ENCODE measurements around the gene WDR48. TPM values are rescaled to one million over a fixed set of nuclear protein-coding genes. Genes with fewer than 3 reads are reported as not detected.

WDR48 gene
- total and polyA plus RNA-seq, 4 experiments from 2014 or later = 32.6 to 69.8 (median 53.7) TPM

- ChIA-PET CTCF (ENCODE audit: partially characterized antibody) (interaction anchor here (1.0 to 14.8 kb wide), 4 partner anchors 16 to 190 kb away, joined by 3 to 170 read pairs (median 4); no protein-coding TSS in a partner anchor), POLR2A (ENCODE audit: partially characterized antibody) (no interaction called here)
- no peak overlapping the region for H3K27ac ChIP-seq (ENCODE audit: low read depth, low read length)
- no peak overlapping the region for H3K4me3 ChIP-seq (ENCODE audit: low read length in 2 of 2)
- Mint-ChIP-seq H3K27me3 (no peaks in the 10 kb centered on the region), H3K4me3 (no peak overlapping the region), H3K36me3 (peaks cover 12 to 55% of the 10 kb centered on the region in 2 donors), H3K9me3 (no peaks in the 10 kb centered on the region), H3K4me1 (peaks cover 11 to 44% (median 26%) of the 10 kb centered on the region in 4 donors), H3K27ac (peak overlapping the region in 4 of 7 donors; percentile 17 to 75 (median 45))
- H3K36me3 ChIP-seq (ENCODE audit: insufficient read depth, low read length) = peaks cover 56% of the 10 kb centered on the region
- intact Hi-C loops (cut with micrococcal nuclease) = no loop called here
- H3K4me1 ChIP-seq (ENCODE audit: insufficient read depth, low read length) = peaks cover 11% of the 10 kb centered on the region
- H3K9me3 ChIP-seq (ENCODE audit: control insufficient read depth in 1 of 2, low read length in 2 of 2) = no peaks in the 10 kb centered on the region
- no peaks in the 10 kb centered on the region for H3K27me3 ChIP-seq (ENCODE audit: insufficient read depth, low read length)
- DNase-seq = no peak
Measured at GRCh38 chr3:39099738-39100499, 48.1 kb downstream of the WDR48 start.

GRCh38 chr3:39100500-39100886 is 48.7 kb downstream of the WDR48 start:
- Histone ChIP-seq H3K27me3 (ENCODE audit: insufficient read depth, low read length) (no peaks in the 10 kb centered on the region), H3K27ac (ENCODE audit: low read depth, low read length) (no peak overlapping the region), H3K4me3 (ENCODE audit: low read length in 2 of 2) (no peak overlapping the region), H3K9me3 (ENCODE audit: control insufficient read depth in 1 of 2, low read length in 2 of 2) (no peaks in the 10 kb centered on the region), H3K36me3 (ENCODE audit: insufficient read depth, low read length) (peaks cover 51% of the 10 kb centered on the region), H3K4me1 (ENCODE audit: insufficient read depth, low read length) (peaks cover 17% of the 10 kb centered on the region)
- DNase-seq = no peak
- intact Hi-C loops (cut with micrococcal nuclease) = no loop called here
- Mint-ChIP-seq H3K4me1 (peaks cover 16 to 50% (median 32%) of the 10 kb centered on the region in 4 donors), H3K4me3 (no peak overlapping the region), H3K27ac (peak overlapping the region in 1 of 7 donors; percentile 75), H3K36me3 (peaks cover 6 to 49% of the 10 kb centered on the region in 2 donors), H3K27me3 (no peaks in the 10 kb centered on the region), H3K9me3 (no peaks in the 10 kb centered on the region)
- ChIA-PET POLR2A (ENCODE audit: partially characterized antibody) (no interaction called here), CTCF (ENCODE audit: partially characterized antibody) (interaction anchor here (0.9 to 14.8 kb wide), 6 partner anchors 9 to 189 kb away, joined by 3 to 170 read pairs (median 4); no protein-coding TSS in a partner anchor)

- Histone ChIP-seq H3K4me3 (ENCODE audit: low read length in 2 of 2) (no peak overlapping the region), H3K9me3 (ENCODE audit: control insufficient read depth in 1 of 2, low read length in 2 of 2) (no peaks in the 10 kb centered on the region), H3K4me1 (ENCODE audit: insufficient read depth, low read length) (peaks cover 24% of the 10 kb centered on the region), H3K36me3 (ENCODE audit: insufficient read depth, low read length) (peaks cover 46% of the 10 kb centered on the region), H3K27ac (ENCODE audit: low read depth, low read length) (no peak overlapping the region), H3K27me3 (ENCODE audit: insufficient read depth, low read length) (no peaks in the 10 kb centered on the region)
- Mint-ChIP-seq H3K27me3 (no peaks in the 10 kb centered on the region), H3K4me1 (peaks cover 23 to 56% (median 39%) of the 10 kb centered on the region in 4 donors), H3K36me3 (peaks cover 3 to 44% of the 10 kb centered on the region in 2 donors), H3K27ac (peak overlapping the region in 6 of 7 donors; percentile 47 to 79 (median 58)), H3K9me3 (no peaks in the 10 kb centered on the region), H3K4me3 (no peak overlapping the region)
- DNase-seq = peak in 4 of 5 donors; percentile 47 to 50 (median 48)
- intact Hi-C loops (cut with micrococcal nuclease) = loop anchor here (1.0 kb wide), 2 partner anchors 187 to 191 kb away; no protein-coding TSS in a partner anchor
- POLR2A ChIA-PET (ENCODE audit: partially characterized antibody) = no interaction called here
- CTCF ChIA-PET (ENCODE audit: partially characterized antibody) = interaction anchor here (0.6 to 14.8 kb wide), 7 partner anchors 9 to 189 kb away, joined by 3 to 170 read pairs (median 4); no protein-coding TSS in a partner anchor
Measured at GRCh38 chr3:39101022-39101689, 49.3 kb downstream of the WDR48 start.

GRCh38 chr3:39102504-39103323 is 50.9 kb downstream of the WDR48 start:
- H3K27me3 Mint-ChIP-seq = no peaks in the 10 kb centered on the region

GRCh38 chr3:39103324-39103693 is 51.5 kb downstream of the WDR48 start:
- H3K36me3 ChIP-seq (ENCODE audit: insufficient read depth, low read length) = peaks cover 25% of the 10 kb centered on the region
- ChIA-PET POLR2A (ENCODE audit: partially characterized antibody) (no interaction called here), CTCF (ENCODE audit: partially characterized antibody) (interaction anchor here (14.8 kb wide), 1 partner anchor 186 kb away, joined by 170 read pairs; no protein-coding TSS in a partner anchor)
- Mint-ChIP-seq H3K4me3 (peak overlapping the region in 1 of 8 donors; percentile 17), H3K27me3 (no peaks in the 10 kb centered on the region), H3K4me1 (peaks cover 33 to 68% (median 52%) of the 10 kb centered on the region in 4 donors), H3K36me3 (peaks cover 0 to 31% of the 10 kb centered on the region in 2 donors), H3K27ac (peak overlapping the region; percentile 27 to 85 (median 76)), H3K9me3 (no peaks in the 10 kb centered on the region)
- no peak overlapping the region for H3K4me3 ChIP-seq (ENCODE audit: low read length in 2 of 2)
- no peaks in the 10 kb centered on the region for H3K27me3 ChIP-seq (ENCODE audit: insufficient read depth, low read length)
- intact Hi-C loops (cut with micrococcal nuclease) = no loop called here
- no peak for DNase-seq
- no peak overlapping the region for H3K27ac ChIP-seq (ENCODE audit: low read depth, low read length)
- no peaks in the 10 kb centered on the region for H3K9me3 ChIP-seq (ENCODE audit: control insufficient read depth in 1 of 2, low read length in 2 of 2)
- peaks cover 37% of the 10 kb centered on the region for H3K4me1 ChIP-seq (ENCODE audit: insufficient read depth, low read length)

More at GRCh38 chr3:39102504-39103323, 50.9 kb downstream of the WDR48 start:
- H3K4me3 ChIP-seq (ENCODE audit: low read length in 2 of 2) = no peak overlapping the region
- H3K27ac Mint-ChIP-seq = peak overlapping the region; percentile 74 to 85 (median 82)
- no peak overlapping the region for H3K27ac ChIP-seq (ENCODE audit: low read depth, low read length)
- peaks cover 28 to 62% (median 47%) of the 10 kb centered on the region in 4 donors for H3K4me1 Mint-ChIP-seq
- intact Hi-C loops (cut with micrococcal nuclease) = no loop called here
- no peaks in the 10 kb centered on the region for H3K27me3 ChIP-seq (ENCODE audit: insufficient read depth, low read length)
- H3K36me3 ChIP-seq (ENCODE audit: insufficient read depth, low read length) = peaks cover 31% of the 10 kb centered on the region
- no peaks in the 10 kb centered on the region for H3K9me3 Mint-ChIP-seq
- DNase-seq = no peak
- CTCF ChIA-PET (ENCODE audit: partially characterized antibody) = interaction anchor here (14.8 kb wide), 1 partner anchor 187 kb away, joined by 170 read pairs; no protein-coding TSS in a partner anchor
- H3K4me1 ChIP-seq (ENCODE audit: insufficient read depth, low read length) = peaks cover 31% of the 10 kb centered on the region
- H3K36me3 Mint-ChIP-seq = peaks cover 0 to 31% of the 10 kb centered on the region in 2 donors
- POLR2A ChIA-PET (ENCODE audit: partially characterized antibody) = no interaction called here
- peak overlapping the region in 2 of 8 donors; percentile 24 to 73 for H3K4me3 Mint-ChIP-seq
- H3K9me3 ChIP-seq (ENCODE audit: control insufficient read depth in 1 of 2, low read length in 2 of 2) = no peaks in the 10 kb centered on the region

- peak overlapping the region; percentile 19 for H3K27ac ChIP-seq (ENCODE audit: low read depth, low read length)
- CTCF ChIA-PET (ENCODE audit: partially characterized antibody) = interaction anchor here (1.5 to 14.8 kb wide), 2 partner anchors 86 to 186 kb away, joined by 4 to 170 read pairs; no protein-coding TSS in a partner anchor
- POLR2A ChIA-PET (ENCODE audit: partially characterized antibody) = no interaction called here
Measured at GRCh38 chr3:39103791-39104552, 52.2 kb downstream of the WDR48 start.

More at GRCh38 chr3:39103791-39104552, 52.2 kb downstream of the WDR48 start:
- Histone ChIP-seq H3K4me1 (ENCODE audit: insufficient read depth, low read length) (peaks cover 43% of the 10 kb centered on the region), H3K9me3 (ENCODE audit: control insufficient read depth in 1 of 2, low read length in 2 of 2) (no peaks in the 10 kb centered on the region), H3K27me3 (ENCODE audit: insufficient read depth, low read length) (no peaks in the 10 kb centered on the region), H3K4me3 (ENCODE audit: low read length in 2 of 2) (no peak overlapping the region), H3K36me3 (ENCODE audit: insufficient read depth, low read length) (peaks cover 19% of the 10 kb centered on the region)
- no peaks in the 10 kb centered on the region for H3K27me3 Mint-ChIP-seq
- DNase-seq = no peak
- no peaks in the 10 kb centered on the region for H3K9me3 Mint-ChIP-seq
- peaks cover 0 to 26% of the 10 kb centered on the region in 2 donors for H3K36me3 Mint-ChIP-seq
- H3K4me1 Mint-ChIP-seq = peaks cover 39 to 75% (median 59%) of the 10 kb centered on the region in 4 donors
- intact Hi-C loops (cut with micrococcal nuclease) = no loop called here
- H3K27ac Mint-ChIP-seq = peak overlapping the region; percentile 27 to 94 (median 84)
- peak overlapping the region in 2 of 8 donors; percentile 5 to 9 for H3K4me3 Mint-ChIP-seq
